IMR-90 (cell line): Measurements from ENCODE around the gene SCFD1. TPM values are rescaled to one million over a fixed set of nuclear protein-coding genes. Genes with fewer than 3 reads are reported as not detected.

ENCODE experiments used
- ATAC-seq: fragments of 200-7000 bp; cut with Tn5 transposase; 2 replicates; pipeline ENCODE4 v1.9.1; 2020; ENCODE audit warnings: low read depth, mild to moderate bottlenecking, moderate library complexity
- BruUV-seq: library from RNA; stranded (reverse); fragments of 400-500 nt; replicated peaks from 2 replicates; lab custom pipeline; 2021; lab: Mats Ljungman, UMichigan
- CTCF ChIA-PET: fragments of 300-600 bp; formaldehyde crosslinking; extraction: SDS; loops from one replicate; lab custom pipeline; 2021; ENCODE audit warnings: antibody characterized with exemption; lab: Yijun Ruan, JAX
- POLR2A ChIA-PET: fragments of 300-600 bp; sonication (Branson Sonifier 250); formaldehyde crosslinking; loops from one replicate; lab custom pipeline; 2022; ENCODE audit warnings: antibody characterized with exemption; ENCODE audit not compliant: unreplicated experiment; lab: Charles Lee
- DNase-seq: peaks from one replicate; pipeline ENCODE4 v3.0.0; 2013
- H2AFZ ChIP-seq: replicated peaks from 2 replicates; pipeline ENCODE3; 2013; ENCODE audit warnings: low read length, mild to moderate bottlenecking; ENCODE audit not compliant: poor library complexity
- H2AK5ac ChIP-seq: 2 replicates; pipeline ENCODE4 v1.6.1; 2013; ENCODE audit warnings: low read depth, low read length, inconsistent platforms
- H2AK9ac ChIP-seq: replicated peaks from 2 replicates; pipeline ENCODE3; 2013; ENCODE audit warnings: mild to moderate bottlenecking, low read depth, low read length, moderate library complexity; ENCODE audit not compliant: poor library complexity
- H2BK120ac ChIP-seq: 2 replicates; pipeline ENCODE4 v1.6.1; 2013; ENCODE audit warnings: low read depth, low read length, inconsistent platforms
- H2BK15ac ChIP-seq: 3 replicates; pipeline ENCODE4 v1.6.1; 2013; ENCODE audit warnings: low read depth, low read length, inconsistent platforms
- H2BK20ac ChIP-seq: 2 replicates; pipeline ENCODE4 v1.6.1; 2013; ENCODE audit warnings: low read depth, mild to moderate bottlenecking, inconsistent platforms, low read length, moderate library complexity
- H2BK5ac ChIP-seq: 2 replicates; pipeline ENCODE4 v1.6.1; 2013; ENCODE audit warnings: mild to moderate bottlenecking, low read depth, low read length, inconsistent platforms; ENCODE audit not compliant: poor library complexity, severe bottlenecking
- H3K14ac ChIP-seq: replicated peaks from 2 replicates; pipeline ENCODE4 v1.6.1; 2013; ENCODE audit warnings: low read depth, low read length, inconsistent platforms
- H3K18ac ChIP-seq: 2 replicates; pipeline ENCODE4 v1.6.1; 2013; ENCODE audit warnings: low read depth, low read length, control low read depth
- H3K23ac ChIP-seq: 2 replicates; pipeline ENCODE4 v1.6.1; 2013; ENCODE audit warnings: low read depth, low read length, inconsistent platforms
- H3K27ac ChIP-seq: 2 replicates; pipeline ENCODE4 v1.5.1; 2013; ENCODE audit warnings: mild to moderate bottlenecking, control low read depth, low read length; ENCODE audit not compliant: insufficient read depth
- H3K27me3 ChIP-seq: 2 replicates; pipeline ENCODE4 v1.6.1; 2013; ENCODE audit warnings: low read length; ENCODE audit not compliant: control insufficient read depth, insufficient read depth
- H3K36me3 ChIP-seq: 2 replicates; pipeline ENCODE4 v1.6.1; 2013; ENCODE audit warnings: low read length, mixed read lengths; ENCODE audit not compliant: control insufficient read depth, insufficient read depth
- H3K4ac ChIP-seq: 2 replicates; pipeline ENCODE4 v1.6.1; 2013; ENCODE audit warnings: low read depth, low read length, inconsistent platforms
- H3K4me1 ChIP-seq: 2 replicates; pipeline ENCODE4 v1.6.1; 2013; ENCODE audit warnings: low read length, mixed read lengths; ENCODE audit not compliant: control insufficient read depth, insufficient read depth
- H3K4me2 ChIP-seq: 2 replicates; pipeline ENCODE4 v1.6.1; 2013; ENCODE audit warnings: low read depth, mild to moderate bottlenecking, control low read depth, low read length, moderate library complexity
- H3K4me3 ChIP-seq: 2 replicates; pipeline ENCODE4 v1.5.1; 2013; ENCODE audit warnings: low read depth, mild to moderate bottlenecking, control low read depth, low read length, moderate library complexity; ENCODE audit not compliant: insufficient read depth
- H3K56ac ChIP-seq: 2 replicates; pipeline ENCODE4 v1.6.1; 2013; ENCODE audit warnings: low read length, inconsistent platforms; ENCODE audit not compliant: insufficient read depth; ENCODE audit errors: extremely low read depth
- H3K79me1 ChIP-seq, 2 experiments: 2 replicates each; pipeline ENCODE4 v1.6.1; 2013; ENCODE audit warnings: low read length in 2 of 2, inconsistent platforms in 1 of 2, low read depth in 1 of 2
- H3K9ac ChIP-seq: 2 replicates; pipeline ENCODE4 v1.6.1; 2013; ENCODE audit warnings: low read depth, low read length, control low read depth
- H3K9me1 ChIP-seq: 2 replicates; pipeline ENCODE4 v1.6.1; 2013; ENCODE audit warnings: low read length, inconsistent platforms; ENCODE audit not compliant: insufficient read depth
- H3K9me3 ChIP-seq: 2 replicates; pipeline ENCODE4 v1.6.1; 2013; ENCODE audit warnings: low read length; ENCODE audit not compliant: control insufficient read depth, insufficient read depth
- H4K20me1 ChIP-seq: 2 replicates; pipeline ENCODE4 v1.6.1; 2013; ENCODE audit warnings: low read length, inconsistent platforms; ENCODE audit not compliant: insufficient read depth
- H4K5ac ChIP-seq: 2 replicates; pipeline ENCODE4 v1.6.1; 2013; ENCODE audit warnings: mild to moderate bottlenecking, low read depth, low read length, control low read depth
- H4K8ac ChIP-seq, 2 experiments: 2 replicates each; pipeline ENCODE4 v1.6.1; 2013; ENCODE audit warnings: low read depth in 2 of 2, low read length in 2 of 2, control low read depth in 1 of 2, inconsistent platforms in 1 of 2
- H4K91ac ChIP-seq: 2 replicates; pipeline ENCODE4 v1.6.1; 2013; ENCODE audit warnings: low read depth, low read length, inconsistent platforms; ENCODE audit not compliant: insufficient read depth
- ELK1 ChIP-seq: fragments of 150-350 bp; IDR thresholded peaks from 2 replicates; pipeline ENCODE4 v1.6.1; 2016; ENCODE audit warnings: low read depth, mild to moderate bottlenecking, low read length, moderate library complexity, borderline replicate concordance
- MAFK ChIP-seq: IDR thresholded peaks from 2 replicates; pipeline ENCODE4 v1.6.1; 2012; ENCODE audit warnings: low read depth, low read length, improper control_type of control experiment
- MAZ ChIP-seq: IDR thresholded peaks from 2 replicates; pipeline ENCODE4 v1.6.1; 2012; ENCODE audit warnings: low read depth, mild to moderate bottlenecking, low read length, improper control_type of control experiment, moderate library complexity, borderline replicate concordance
- NFE2L2 ChIP-seq: fragments of 150-350 bp; IDR thresholded peaks from 2 replicates; pipeline ENCODE4 v1.6.1; 2016; ENCODE audit warnings: low read depth, mild to moderate bottlenecking, low read length
- POLR2A ChIP-seq: IDR thresholded peaks from 2 replicates; pipeline ENCODE4 v1.6.1; 2012; ENCODE audit warnings: mild to moderate bottlenecking, low read depth, low read length
- RAD21 ChIP-seq: IDR thresholded peaks from 2 replicates; pipeline ENCODE4 v1.6.1; 2012; ENCODE audit warnings: low read length, improper control_type of control experiment
- RFX5 ChIP-seq: IDR thresholded peaks from 2 replicates; pipeline ENCODE4 v1.8.0; 2012; ENCODE audit warnings: low read depth, mild to moderate bottlenecking, low read length, moderate library complexity
- USF2 ChIP-seq: fragments of 150-350 bp; IDR thresholded peaks from 2 replicates; pipeline ENCODE4 v1.6.1; 2017; ENCODE audit warnings: mild to moderate bottlenecking, antibody characterized with exemption, low read length, low read depth
- dilution Hi-C: fragments of 300-500 bp; cut with HindIII; formaldehyde crosslinking; loops from one replicate; pipeline ENCODE4 v1.14.3; 2018; ENCODE audit warnings: low sequenced_read_pairs; ENCODE audit not compliant: unreplicated experiment
- in situ Hi-C: fragments of 300-500 bp; cut with MboI; formaldehyde crosslinking; loops from 3 replicates; pipeline ENCODE4 v1.14.3; 2019; ENCODE audit warnings: low sequenced_read_pairs, inconsistent platforms, mixed read lengths
- intact Hi-C: fragments of 100-400 bp; cut with micrococcal nuclease; formaldehyde crosslinking; loops from 2 replicates; pipeline ENCODE4 v1.10.0; 2022
- polyA plus RNA-seq, 3 experiments: library from polyadenylated mRNA; depleted of rRNA; stranded (reverse); fragments of >200 nt; gene quantifications; 2 replicates each; pipeline ENCODE4 v1.2.3, GENCODE V29; 2012; ENCODE audit warnings: low replicate concordance in 1 of 3
- total RNA-seq: library from RNA; depleted of rRNA; stranded (reverse); fragments of >200 nt; gene quantifications from 2 replicates; pipeline ENCODE4 v1.2.3, GENCODE V29; 2012

The SCFD1 gene
- total and polyA plus RNA-seq, 2 of the 4 experiments (the other 2 are of a cell fraction): 51.4 to 74.0 TPM

GRCh38 chr14:30655124-30655523 lies 33.0 kb downstream of the SCFD1 start:
- H3K27ac ChIP-seq: no peak overlapping the region
- no peak overlapping the region for H2BK20ac ChIP-seq
- H3K4me2 ChIP-seq: no peak overlapping the region
- H3K4me3 ChIP-seq: no peak overlapping the region
- no peak overlapping the region for H3K18ac ChIP-seq
- in situ Hi-C loops (loop anchor here (10.0 kb wide), 1 partner anchor 250 kb away; no protein-coding TSS in a partner anchor), intact Hi-C loops (no loop called here), dilution Hi-C loops (no loop called here)
- H3K36me3 ChIP-seq: peaks cover 33% of the 10 kb centered on the region
- DNase-seq: peak; percentile 55
- BruUV-seq: no TSS peak
- no peak overlapping the region for H2BK120ac ChIP-seq
- no peak for TF ChIP-seq NFE2L2
- TF ChIP-seq MAFK: no peak
- TF ChIP-seq USF2: no peak
- TF ChIP-seq POLR2A: no peak
- no peak for TF ChIP-seq RFX5
- TF ChIP-seq ELK1: no peak
- no peak for TF ChIP-seq MAZ
- no peak for TF ChIP-seq RAD21
- no peak overlapping the region for H2AFZ ChIP-seq
- H3K4me1 ChIP-seq: peaks cover 2% of the 10 kb centered on the region; the same call in 1 of the 2 replicates
- no peak overlapping the region for H2BK15ac ChIP-seq
- H3K14ac ChIP-seq: no peak overlapping the region
- H3K9me3 ChIP-seq: no peaks in the 10 kb centered on the region
- H3K56ac ChIP-seq: no peak overlapping the region
- H2AK9ac ChIP-seq: no peak overlapping the region
- no peak overlapping the region for H3K9ac ChIP-seq
- peaks cover 8 to 28% of the 10 kb centered on the region in 2 experiments; a peak in 3 of 4 replicates for H3K79me1 ChIP-seq
- no peak overlapping the region for H2BK5ac ChIP-seq
- H4K8ac ChIP-seq: no peak overlapping the region
- H4K20me1 ChIP-seq: peaks cover 5% of the 10 kb centered on the region; the same call in 1 of the 2 replicates
- H4K91ac ChIP-seq: no peak overlapping the region
- no peak overlapping the region for H4K5ac ChIP-seq
- H2AK5ac ChIP-seq: no peak overlapping the region
- no peaks in the 10 kb centered on the region for H3K27me3 ChIP-seq
- no peak overlapping the region for H3K23ac ChIP-seq
- ChIA-PET CTCF (interaction anchor here (0.6 kb wide), 2 partner anchors 45 to 61 kb away, joined by 3 read pairs; no protein-coding TSS in a partner anchor), POLR2A (no interaction called here)
- ATAC-seq: peak; percentile 65
- no peak overlapping the region for H3K4ac ChIP-seq
- H3K9me1 ChIP-seq: no peaks in the 10 kb centered on the region; the same call in none of the 2 replicates
